Sigmoid colon (tissue), 4 donors: ENCODE results near the gene LRRFIP2.

ENCODE experiments used
- CTCF ChIP-seq, 4 experiments: fragments of 450-650 bp in 3 of 4; fragments of 200-600 bp in 1 of 4; IDR thresholded peaks; one replicate each; pipeline ENCODE4 v1.5.1; 2016 to 2019; ENCODE audit warnings: antibody characterized with exemption in 4 of 4, mild to moderate bottlenecking in 3 of 4, moderate library complexity in 2 of 4
- EP300 ChIP-seq, 4 donors: sonication (generic); formaldehyde crosslinking; IDR thresholded peaks; one replicate each; pipeline ENCODE4 v1.6.1; 2017; ENCODE audit warnings: antibody characterized with exemption in 4 of 4
- POLR2A ChIP-seq, 2 donors: fragments of 450-650 bp; IDR thresholded peaks; one replicate each; pipeline ENCODE4 v1.6.1; 2016; ENCODE audit warnings: antibody characterized with exemption in 2 of 2, mild to moderate bottlenecking in 2 of 2, moderate library complexity in 2 of 2
- POLR2AphosphoS5 ChIP-seq, 4 donors: sonication (generic); formaldehyde crosslinking; IDR thresholded peaks; one replicate each; pipeline ENCODE4 v1.6.1; 2017; ENCODE audit warnings: antibody characterized with exemption in 4 of 4

GRCh38 chr3:37114251-37115145 lies 59.9 kb downstream of the LRRFIP2 start:
- TF ChIP-seq CTCF (IDR thresholded peaks at IDR 0.05) (no peak), POLR2AphosphoS5 (IDR thresholded peaks at IDR 0.05) (peak in 1 of 4 donors; percentile 25), POLR2A (IDR thresholded peaks at IDR 0.05) (no peak), EP300 (IDR thresholded peaks at IDR 0.05) (no peak)
